Body of pancreas (tissue), 4 donors: ENCODE results near the gene NCS1.

Experiments used
- CTCF ChIP-seq, 7 experiments: fragments of 450-650 bp in 4 of 7; fragments of 200-600 bp in 3 of 7; sonication (generic) in 3 of 7; IDR thresholded peaks; one replicate each; pipeline ENCODE4 v1.5.1; 2016 to 2019; ENCODE audit warnings: antibody characterized with exemption in 7 of 7
- POLR2A ChIP-seq, 3 donors: fragments of 450-650 bp; IDR thresholded peaks; one replicate each; pipeline ENCODE4 v1.6.1; 2016; ENCODE audit warnings: antibody characterized with exemption in 3 of 3, mild to moderate bottlenecking in 2 of 3

GRCh38 chr9:130243882-130244170, 71.6 kb downstream of the NCS1 start:
- TF ChIP-seq POLR2A (IDR thresholded peaks at IDR 0.05): no peak
- no peak for TF ChIP-seq CTCF (IDR thresholded peaks at IDR 0.05)
